Hepatocyte (in vitro differentiated cells): ENCODE results near the gene CD160.

ENCODE experiments used
- EZH2 ChIP-seq: fragments of 200-600 bp; sonication (generic); IDR thresholded peaks from 2 replicates; pipeline ENCODE4 v1.6.1; 2016; ENCODE audit warnings: antibody characterized with exemption, mild to moderate bottlenecking, borderline replicate concordance
- TF ChIP-seq, protein P1 (sequence below): fragments of 200-600 bp; sonication (generic); IDR thresholded peaks from 2 replicates; pipeline ENCODE4 v1.5.1; 2016; ENCODE audit warnings: antibody characterized with exemption, mild to moderate bottlenecking; ENCODE audit not compliant: poor library complexity

DNA sequence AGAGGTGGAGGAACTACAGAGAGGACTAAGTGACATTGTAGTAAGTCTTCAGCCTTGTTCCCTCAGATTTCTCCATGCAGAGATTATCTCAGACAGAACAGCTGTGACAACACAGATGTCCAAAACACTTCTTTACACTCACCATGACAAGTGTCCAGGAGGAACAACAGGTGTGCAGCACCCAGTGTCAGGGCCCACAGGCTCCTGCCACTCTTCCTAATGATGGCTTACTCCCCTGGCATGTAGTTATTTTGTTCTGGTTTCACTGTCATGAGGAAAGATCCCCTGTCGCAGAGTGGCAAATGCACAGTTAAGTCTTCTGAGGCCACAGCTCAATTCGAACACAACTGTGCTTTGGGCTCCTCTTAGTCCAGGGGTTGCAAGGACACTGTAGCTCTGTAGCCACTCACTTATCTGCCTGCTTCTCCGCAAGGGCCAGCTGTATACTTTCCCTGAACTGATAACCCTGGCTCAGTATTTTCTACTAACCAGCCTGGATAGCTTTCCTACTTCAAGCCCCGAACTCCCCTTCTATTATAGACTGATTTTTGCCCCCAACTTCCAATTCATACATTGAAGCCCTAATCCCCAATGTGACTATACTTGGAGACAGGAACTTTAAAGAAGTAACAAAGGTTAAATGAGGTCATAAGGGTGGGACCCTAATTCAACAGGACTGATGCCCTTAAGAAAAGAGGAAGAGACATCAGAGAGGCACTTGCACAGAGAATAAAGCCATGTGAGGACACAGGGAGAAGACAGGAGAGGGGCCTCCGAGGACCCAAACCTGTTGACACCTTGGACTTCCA, 23.3 kb upstream of the CD160 start:
- TF ChIP-seq, protein P1, sequence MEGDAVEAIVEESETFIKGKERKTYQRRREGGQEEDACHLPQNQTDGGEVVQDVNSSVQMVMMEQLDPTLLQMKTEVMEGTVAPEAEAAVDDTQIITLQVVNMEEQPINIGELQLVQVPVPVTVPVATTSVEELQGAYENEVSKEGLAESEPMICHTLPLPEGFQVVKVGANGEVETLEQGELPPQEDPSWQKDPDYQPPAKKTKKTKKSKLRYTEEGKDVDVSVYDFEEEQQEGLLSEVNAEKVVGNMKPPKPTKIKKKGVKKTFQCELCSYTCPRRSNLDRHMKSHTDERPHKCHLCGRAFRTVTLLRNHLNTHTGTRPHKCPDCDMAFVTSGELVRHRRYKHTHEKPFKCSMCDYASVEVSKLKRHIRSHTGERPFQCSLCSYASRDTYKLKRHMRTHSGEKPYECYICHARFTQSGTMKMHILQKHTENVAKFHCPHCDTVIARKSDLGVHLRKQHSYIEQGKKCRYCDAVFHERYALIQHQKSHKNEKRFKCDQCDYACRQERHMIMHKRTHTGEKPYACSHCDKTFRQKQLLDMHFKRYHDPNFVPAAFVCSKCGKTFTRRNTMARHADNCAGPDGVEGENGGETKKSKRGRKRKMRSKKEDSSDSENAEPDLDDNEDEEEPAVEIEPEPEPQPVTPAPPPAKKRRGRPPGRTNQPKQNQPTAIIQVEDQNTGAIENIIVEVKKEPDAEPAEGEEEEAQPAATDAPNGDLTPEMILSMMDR, result no peak
- TF ChIP-seq EZH2, result no peak
